Skeletal muscle tissue (tissue), 4 donors: ENCODE measurements around the gene ARFRP1. TPM values are rescaled to one million over a fixed set of nuclear protein-coding genes. Genes with fewer than 3 reads are reported as not detected.
A peak's percentile ranks its signal among the peaks of the same experiment; 100 is the strongest.

Experiments
- H3K27ac ChIP-seq: one replicate; pipeline ENCODE4 v1.7.0; 2013; ENCODE audit warnings: mild to moderate bottlenecking, low read depth, low read length, inconsistent platforms
- H3K27me3 ChIP-seq, 3 donors: one replicate each; pipeline ENCODE4 v1.7.0; 2013; ENCODE audit warnings: low read length in 3 of 3; ENCODE audit not compliant: control insufficient read depth in 3 of 3, insufficient read depth in 3 of 3
- H3K36me3 ChIP-seq, 3 donors: one replicate each; pipeline ENCODE4 v1.7.0; 2013; ENCODE audit warnings: low read length in 3 of 3; ENCODE audit not compliant: control insufficient read depth in 3 of 3, insufficient read depth in 3 of 3
- H3K4me1 ChIP-seq, 3 donors: one replicate each; pipeline ENCODE4 v1.7.0; 2013; ENCODE audit warnings: low read length in 3 of 3, mild to moderate bottlenecking in 3 of 3; ENCODE audit not compliant: control insufficient read depth in 3 of 3, insufficient read depth in 3 of 3
- H3K4me3 ChIP-seq, 3 donors: one replicate each; pipeline ENCODE4 v1.7.0; 2013; ENCODE audit warnings: low read length in 3 of 3
- H3K9ac ChIP-seq, 3 donors: one replicate each; pipeline ENCODE4 v1.7.0; 2013; ENCODE audit warnings: low read length in 3 of 3, mild to moderate bottlenecking in 3 of 3, moderate library complexity in 2 of 3, low read depth in 1 of 3
- H3K9me3 ChIP-seq, 3 donors: one replicate each; pipeline ENCODE4 v1.7.0; 2013; ENCODE audit warnings: low read length in 3 of 3; ENCODE audit not compliant: control insufficient read depth in 3 of 3
- total RNA-seq: library from RNA; depleted of rRNA; stranded (reverse); fragments of >200 nt; gene quantifications from one replicate; pipeline ENCODE4 v1.2.3, GENCODE V29; 2014
- donor health status: Osteomylitis.

The ARFRP1 gene
- total RNA-seq, 1 donor from 2014 or later: 13.0 TPM

DNA sequence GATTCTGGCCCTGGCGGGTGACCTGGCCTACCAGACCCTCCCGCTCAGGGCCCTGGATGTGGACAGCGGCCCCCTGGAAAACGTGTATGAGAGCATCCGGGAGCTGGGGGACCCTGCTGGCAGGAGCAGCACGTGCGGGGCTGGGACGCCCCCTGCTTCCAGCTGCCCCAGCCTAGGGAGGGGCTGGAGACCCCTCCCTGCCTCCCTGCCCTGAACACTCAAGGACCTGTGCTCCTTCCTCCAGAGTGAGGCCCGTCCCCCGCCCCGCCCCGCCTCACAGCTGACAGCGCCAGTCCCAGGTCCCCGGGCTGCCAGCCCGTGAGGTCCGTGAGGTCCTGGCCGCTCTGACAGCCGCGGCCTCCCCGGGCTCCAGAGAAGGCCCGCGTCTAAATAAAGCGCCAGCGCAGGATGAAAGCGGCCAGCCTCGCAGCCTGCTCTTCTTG, 30.9 kb upstream of the ARFRP1 start:
- Histone ChIP-seq H3K27me3 (no peaks in the 10 kb centered on the region), H3K36me3 (peaks cover 25 to 32% (median 25%) of the 10 kb centered on the region in 3 donors), H3K9ac (peak overlapping the region; percentile 72 to 94 (median 93)), H3K4me1 (peaks cover 25 to 28% (median 27%) of the 10 kb centered on the region in 3 donors), H3K4me3 (peak overlapping the region in 2 of 3 donors; percentile 76 to 77), H3K9me3 (no peaks in the 10 kb centered on the region), H3K27ac (peak overlapping the region; percentile 97)

DNA sequence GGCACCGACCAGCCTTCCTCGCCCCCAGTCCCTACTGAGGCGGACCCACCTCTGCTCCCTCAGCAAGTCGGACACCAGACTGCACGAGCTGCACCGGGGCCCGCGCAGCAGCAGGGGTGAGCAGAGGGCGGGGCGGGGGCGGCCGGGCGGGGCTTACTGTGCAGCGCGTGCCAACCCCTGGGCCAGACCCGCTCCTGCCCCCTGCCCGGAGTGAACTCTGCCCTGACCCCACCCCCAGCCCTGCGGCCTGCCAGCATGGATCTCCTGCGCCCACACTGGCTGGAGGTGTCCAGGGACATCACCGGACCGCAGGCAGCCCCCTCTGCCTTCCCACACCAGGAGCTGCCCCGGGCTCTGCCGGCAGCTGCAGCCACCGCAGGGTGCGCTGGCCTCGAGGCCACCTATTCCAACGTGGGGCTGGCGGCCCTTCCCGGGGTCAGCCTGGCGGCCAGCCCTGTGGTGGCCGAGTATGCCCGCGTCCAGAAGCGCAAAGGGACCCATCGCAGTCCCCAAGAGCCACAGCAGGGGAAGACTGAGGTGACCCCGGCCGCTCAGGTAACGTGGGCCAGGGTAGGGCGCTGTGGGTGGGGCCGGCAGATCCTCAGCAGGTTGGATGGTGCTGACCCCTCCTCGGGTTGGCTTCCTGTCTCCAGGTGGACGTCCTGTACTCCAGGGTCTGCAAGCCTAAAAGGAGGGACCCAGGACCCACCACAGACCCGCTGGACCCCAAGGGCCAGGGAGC, 30.3 kb upstream of the ARFRP1 start:
- no peaks in the 10 kb centered on the region for H3K9me3 ChIP-seq
- peak overlapping the region; percentile 97 for H3K27ac ChIP-seq
- peaks cover 25 to 28% (median 27%) of the 10 kb centered on the region in 3 donors for H3K4me1 ChIP-seq
- peak overlapping the region in 2 of 3 donors; percentile 93 to 94 for H3K9ac ChIP-seq
- no peaks in the 10 kb centered on the region for H3K27me3 ChIP-seq
- peaks cover 22 to 33% (median 26%) of the 10 kb centered on the region in 3 donors for H3K36me3 ChIP-seq
- H3K4me3 ChIP-seq: peak overlapping the region in 2 of 3 donors; percentile 56 to 77

DNA sequence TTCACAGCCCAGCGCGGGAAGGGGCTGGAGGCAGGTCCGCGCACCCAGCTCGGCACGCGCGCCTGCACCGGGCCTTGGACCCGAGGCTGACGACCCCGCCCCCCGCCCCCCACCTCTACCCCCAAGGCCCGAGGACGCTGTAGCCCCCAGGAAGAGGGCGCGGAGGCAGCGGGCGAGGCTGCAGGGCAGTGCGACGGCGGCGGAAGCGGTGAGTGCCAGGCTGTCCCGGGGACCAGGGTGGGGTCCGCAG, 29.8 kb upstream of the ARFRP1 start:
- no peaks in the 10 kb centered on the region for H3K27me3 ChIP-seq
- no peak overlapping the region for H3K27ac ChIP-seq
- H3K4me3 ChIP-seq: no peak overlapping the region
- H3K9me3 ChIP-seq: no peaks in the 10 kb centered on the region
- peaks cover 20 to 33% (median 25%) of the 10 kb centered on the region in 3 donors for H3K36me3 ChIP-seq
- H3K4me1 ChIP-seq: peaks cover 23 to 28% (median 27%) of the 10 kb centered on the region in 3 donors
- H3K9ac ChIP-seq: no peak overlapping the region

DNA sequence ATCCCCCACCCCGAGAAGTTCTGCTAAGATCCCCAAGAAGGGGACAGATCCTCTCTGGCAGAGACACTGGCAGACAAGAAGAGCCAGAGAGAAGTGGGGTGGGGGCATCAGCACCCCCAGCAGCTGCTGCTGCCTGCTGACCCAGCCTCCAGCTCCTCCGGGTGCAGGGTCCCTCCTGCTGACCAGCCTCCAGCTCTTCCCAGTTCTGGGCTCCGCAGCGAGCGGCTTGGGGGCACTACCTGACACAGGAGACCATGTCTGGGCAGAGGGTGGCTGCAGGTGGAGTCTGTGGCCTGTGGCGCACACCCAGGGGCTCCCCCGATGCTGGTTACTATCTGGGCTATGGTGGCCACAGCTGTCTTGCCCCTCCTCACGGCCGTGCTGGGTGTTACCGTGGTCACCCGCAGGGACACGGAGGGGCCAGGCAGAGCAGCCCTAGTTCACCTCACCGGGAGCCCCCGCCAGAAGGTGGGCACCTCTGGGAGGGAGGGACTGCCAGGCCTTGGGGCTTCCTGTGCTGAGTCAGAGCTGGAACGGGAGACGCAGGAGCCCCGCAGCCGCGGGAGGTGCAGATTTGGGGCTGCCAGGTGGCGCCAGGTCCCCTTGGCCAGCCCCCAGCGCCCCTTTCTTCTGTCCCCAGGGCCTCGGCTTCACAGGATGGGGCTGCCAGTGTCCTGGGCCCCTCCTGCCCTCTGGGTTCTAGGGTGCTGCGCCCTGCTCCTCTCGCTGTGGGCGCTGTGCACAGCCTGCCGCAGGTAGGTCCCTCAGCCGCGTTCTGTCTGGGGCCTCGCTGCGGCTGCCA, 29.3 kb upstream of the ARFRP1 start:
- Histone ChIP-seq H3K27me3 (no peaks in the 10 kb centered on the region), H3K9ac (no peak overlapping the region), H3K4me1 (peaks cover 22 to 28% (median 25%) of the 10 kb centered on the region in 3 donors), H3K27ac (no peak overlapping the region), H3K9me3 (no peaks in the 10 kb centered on the region), H3K36me3 (peaks cover 19 to 31% (median 25%) of the 10 kb centered on the region in 3 donors), H3K4me3 (no peak overlapping the region)

DNA sequence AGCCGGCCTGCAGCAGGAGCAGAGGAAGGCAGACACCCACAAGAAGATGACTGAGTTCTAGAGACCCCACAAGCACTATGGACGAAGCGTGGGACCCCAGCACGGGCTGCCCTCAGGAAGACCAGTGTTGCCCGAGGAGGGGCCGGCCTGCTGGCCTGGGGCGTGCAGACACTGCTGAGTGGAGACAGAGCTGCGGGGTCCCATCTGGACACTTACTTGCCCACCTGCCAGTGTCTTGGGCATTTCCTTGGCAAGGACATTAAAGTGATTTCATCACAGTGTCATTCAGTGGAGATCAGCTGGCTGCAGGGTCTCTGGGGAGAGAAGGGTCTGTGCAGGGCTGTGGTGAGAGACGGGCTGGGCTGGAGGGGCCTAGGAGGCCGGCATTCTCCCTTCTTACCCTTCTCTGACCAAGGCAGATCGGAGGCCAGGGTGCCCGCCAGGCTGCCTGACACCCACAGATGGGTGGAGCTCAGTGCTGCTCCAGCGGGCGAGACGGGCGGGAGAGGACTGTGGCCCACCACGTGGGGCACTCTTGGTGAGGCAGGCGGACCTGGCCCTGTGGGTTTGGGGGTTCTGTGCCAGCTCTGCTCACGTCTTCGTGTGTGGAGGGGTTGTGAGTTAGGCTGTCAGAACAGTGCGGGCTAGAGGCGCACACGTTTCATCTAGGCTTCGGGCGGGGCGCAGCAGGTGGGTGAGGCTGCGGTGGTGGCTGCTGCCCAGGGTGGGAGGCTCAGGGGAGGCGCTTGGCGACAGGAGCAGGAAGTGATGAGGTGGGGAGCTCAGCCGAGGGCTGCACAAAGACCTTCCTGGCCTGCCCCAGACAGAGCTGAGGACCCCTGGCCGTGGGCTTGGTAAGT, 28.3 kb upstream of the ARFRP1 start, which contains the start of gene LIME1:
TSS of gene LIME1 (plus strand) at position 806 of the 860 bp plus-strand sequence. CDS start 886 bp downstream, outside the sequence.
- Histone ChIP-seq H3K9me3 (no peaks in the 10 kb centered on the region), H3K4me3 (no peak within 1 kb of the TSS)

DNA sequence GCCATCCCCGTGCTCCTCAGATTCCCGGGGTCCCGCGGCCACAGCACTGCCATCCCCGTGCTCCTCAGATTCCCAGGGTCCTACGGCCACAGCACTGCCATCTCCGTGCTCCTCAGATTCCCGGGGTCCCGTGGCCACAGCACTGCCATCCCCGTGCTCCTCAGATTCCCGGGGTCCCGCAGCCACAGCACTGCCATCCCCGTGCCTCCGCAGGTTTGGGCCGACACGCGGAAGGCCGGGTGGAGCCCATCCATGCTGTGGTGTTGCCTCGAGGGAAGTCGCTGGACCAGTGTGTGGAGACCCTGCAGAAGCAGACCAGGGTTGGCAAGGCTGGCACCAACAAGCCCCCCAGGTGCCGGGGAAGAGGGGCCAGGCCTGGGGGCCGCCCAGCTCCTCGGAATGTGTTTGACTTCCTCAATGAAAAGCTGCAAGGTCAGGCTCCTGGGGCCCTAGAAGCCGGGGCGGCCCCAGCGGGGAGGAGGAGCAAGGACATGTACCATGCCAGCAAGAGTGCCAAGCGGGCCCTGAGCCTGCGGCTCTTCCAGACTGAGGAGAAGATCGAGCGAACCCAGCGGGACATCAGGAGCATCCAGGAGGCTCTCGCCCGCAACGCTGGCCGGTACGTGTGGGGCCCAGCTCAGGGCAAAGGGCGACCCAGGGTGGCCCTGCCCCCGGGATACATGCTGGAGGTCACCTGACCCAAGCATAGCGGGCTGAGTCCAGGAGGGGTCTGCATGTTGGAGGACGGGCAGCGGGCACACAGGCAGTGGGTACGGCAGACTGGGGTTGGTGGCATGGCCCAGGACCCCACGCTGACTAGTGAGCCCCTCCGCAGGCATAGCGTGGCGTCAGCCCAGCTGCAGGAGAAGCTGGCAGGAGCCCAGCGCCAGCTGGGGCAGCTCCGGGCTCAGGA, 27.4 kb upstream of the ARFRP1 start:
- H3K36me3 ChIP-seq: peaks cover 25 to 29% (median 25%) of the 10 kb centered on the region in 3 donors
- no peaks in the 10 kb centered on the region for H3K9me3 ChIP-seq
- no peak overlapping the region for H3K9ac ChIP-seq
- H3K4me3 ChIP-seq: no peak overlapping the region
- peaks cover 7 to 14% (median 13%) of the 10 kb centered on the region in 3 donors for H3K4me1 ChIP-seq
- H3K27ac ChIP-seq: no peak overlapping the region
- no peaks in the 10 kb centered on the region for H3K27me3 ChIP-seq

More for the DNA sequence above, 28.3 kb upstream of the ARFRP1 start, which contains the start of gene LIME1:
- Histone ChIP-seq H3K27ac (no peak within 1 kb of the TSS), H3K27me3 (no peaks in the 10 kb centered on the region), H3K4me1 (peaks cover 13 to 20% (median 20%) of the 10 kb centered on the region in 3 donors), H3K36me3 (peaks cover 22 to 29% (median 25%) of the 10 kb centered on the region in 3 donors), H3K9ac (no peak within 1 kb of the TSS)

DNA sequence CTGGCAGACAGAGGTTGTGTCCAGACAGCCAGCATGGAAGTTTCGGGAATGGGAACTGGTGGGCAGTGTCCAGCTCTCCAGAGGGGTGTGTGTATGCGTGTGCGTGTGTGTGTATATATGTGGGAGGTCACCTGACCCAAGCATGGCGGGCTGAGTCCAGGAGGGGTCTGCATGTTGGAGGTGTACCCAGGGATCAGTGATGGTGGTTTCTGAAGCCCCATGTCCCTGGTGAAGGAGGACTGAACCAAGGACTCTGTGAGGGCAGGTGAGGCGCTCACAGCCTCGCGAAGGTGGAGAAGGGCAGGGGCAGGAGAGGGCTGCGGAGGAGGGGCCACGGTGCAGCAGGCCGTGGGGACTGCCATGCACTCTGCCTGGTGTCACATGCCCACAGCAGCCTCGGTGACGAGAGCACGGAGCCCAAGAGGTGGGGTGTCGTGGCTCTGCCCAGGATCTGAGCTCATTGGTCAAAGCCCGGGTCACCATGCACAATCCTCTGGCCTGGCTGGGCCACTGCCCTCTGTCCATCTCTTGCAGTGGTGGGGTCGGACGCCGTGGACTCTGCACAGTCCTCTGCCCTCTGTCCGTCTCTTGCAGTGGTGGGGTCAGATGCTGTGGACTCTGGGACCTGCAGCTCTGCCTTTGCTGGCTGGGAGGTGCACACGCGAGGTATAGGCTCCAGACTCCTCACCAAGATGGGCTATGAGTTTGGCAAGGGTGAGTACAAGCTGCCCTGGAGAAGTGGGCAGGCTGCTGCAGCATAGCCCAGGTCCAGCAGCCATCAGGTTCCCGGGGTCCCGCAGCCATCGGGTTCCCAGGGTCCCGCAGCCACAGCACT, 26.6 kb upstream of the ARFRP1 start:
- Histone ChIP-seq H3K9me3 (no peaks in the 10 kb centered on the region), H3K9ac (no peak overlapping the region), H3K27me3 (no peaks in the 10 kb centered on the region), H3K4me1 (peaks cover 7 to 14% (median 14%) of the 10 kb centered on the region in 3 donors), H3K4me3 (no peak overlapping the region), H3K27ac (no peak overlapping the region), H3K36me3 (peaks cover 27 to 31% (median 30%) of the 10 kb centered on the region in 3 donors)

DNA sequence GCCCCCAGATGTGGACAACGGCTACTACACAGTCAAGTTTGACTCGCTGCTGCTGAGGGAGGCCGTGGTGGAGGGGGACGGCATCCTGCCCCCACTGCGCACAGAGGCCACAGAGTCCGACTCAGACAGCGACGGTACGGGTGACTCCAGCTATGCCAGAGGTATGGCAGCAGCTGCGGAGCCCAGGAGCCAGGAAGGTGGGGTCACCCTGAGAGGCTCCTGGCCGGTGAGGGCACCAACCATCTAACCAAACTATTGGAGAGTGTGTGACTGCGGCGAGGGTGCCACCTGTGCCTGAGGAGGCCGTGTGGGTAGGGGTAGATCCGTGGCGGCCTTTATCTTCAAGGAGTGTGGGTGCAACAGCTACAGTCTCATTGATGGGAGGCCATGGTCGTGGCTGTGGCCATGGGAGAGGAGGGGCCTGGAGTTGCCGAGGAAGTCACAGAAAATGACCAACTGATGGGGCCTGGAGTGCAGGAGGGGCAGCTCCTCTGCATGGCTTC, 25.9 kb upstream of the ARFRP1 start:
- Histone ChIP-seq H3K9ac (no peak overlapping the region), H3K9me3 (no peaks in the 10 kb centered on the region), H3K27ac (no peak overlapping the region), H3K36me3 (peaks cover 27 to 31% (median 30%) of the 10 kb centered on the region in 3 donors), H3K4me3 (no peak overlapping the region), H3K27me3 (no peaks in the 10 kb centered on the region), H3K4me1 (peaks cover 6 to 13% (median 10%) of the 10 kb centered on the region in 3 donors)
